LNCAP (cell line): ENCODE data around the gene SFR1.

ENCODE experiments used
- CTCF ChIP-seq: fragments of 450-650 bp; IDR thresholded peaks from 2 replicates; pipeline ENCODE4 v1.5.1; 2017; ENCODE audit warnings: mild to moderate bottlenecking

The SFR1 gene

DNA sequence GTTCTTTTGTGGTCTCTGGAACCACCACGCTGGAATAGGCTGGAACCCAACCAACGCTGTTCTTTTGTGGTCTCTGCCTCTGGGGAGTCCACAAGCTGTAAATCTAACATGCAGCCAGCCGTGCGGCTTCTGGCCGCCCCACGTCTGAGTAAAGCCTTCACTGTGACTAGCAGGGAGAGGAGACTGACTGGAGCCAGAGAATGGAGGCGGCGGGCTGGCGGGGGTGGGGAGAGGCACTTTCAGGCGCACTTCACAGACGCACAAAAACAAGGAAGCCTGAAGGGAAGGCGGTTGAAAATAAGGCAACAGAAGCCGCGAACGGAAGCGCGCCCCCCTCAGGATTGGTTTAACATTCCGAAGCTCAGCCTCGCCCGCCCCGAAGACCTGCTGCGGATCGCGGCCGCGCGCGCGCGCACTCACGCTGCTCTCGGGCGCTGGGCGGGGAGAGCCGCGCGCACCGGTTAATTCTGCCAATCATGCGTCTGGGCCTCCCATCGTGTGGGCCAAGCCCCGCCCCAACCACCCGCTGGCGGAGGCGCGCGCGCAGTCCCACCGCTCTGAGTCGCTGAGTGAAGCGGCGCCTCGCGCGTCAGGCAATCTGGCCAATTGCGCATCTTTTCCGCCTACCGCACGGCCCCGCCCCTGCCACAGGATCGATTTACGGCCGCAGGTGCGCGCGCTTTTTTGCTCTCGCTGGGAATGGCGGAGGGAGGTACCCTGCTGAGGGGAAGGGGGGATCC lies at the start of gene SFR1:
SFR1 (plus strand) TSS at position 687 of the 740 bp plus-strand sequence; CDS start at position 700, 13 bp downstream.
- peak; percentile 70 for TF ChIP-seq CTCF

DNA sequence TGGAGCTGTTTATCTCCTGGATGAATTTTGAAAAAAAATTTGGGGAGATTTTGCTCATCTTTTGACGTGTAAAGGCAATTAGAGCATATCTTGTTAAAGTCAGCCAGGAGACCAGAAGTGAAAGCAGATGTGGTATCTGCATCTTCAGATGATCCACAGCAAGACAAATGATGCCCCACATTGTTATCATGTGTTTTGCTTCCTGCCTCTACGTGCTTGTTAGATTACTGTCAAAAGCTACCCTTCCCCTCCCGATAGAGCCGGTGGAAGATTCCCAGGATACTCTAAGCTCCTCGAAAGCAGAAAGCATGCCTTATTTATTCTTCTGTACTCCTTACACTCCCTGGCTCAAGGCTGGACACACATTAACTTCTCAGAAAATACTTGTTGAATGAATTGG lies 49.2 kb upstream of the SFR1 start:
- no peak for TF ChIP-seq CTCF

DNA sequence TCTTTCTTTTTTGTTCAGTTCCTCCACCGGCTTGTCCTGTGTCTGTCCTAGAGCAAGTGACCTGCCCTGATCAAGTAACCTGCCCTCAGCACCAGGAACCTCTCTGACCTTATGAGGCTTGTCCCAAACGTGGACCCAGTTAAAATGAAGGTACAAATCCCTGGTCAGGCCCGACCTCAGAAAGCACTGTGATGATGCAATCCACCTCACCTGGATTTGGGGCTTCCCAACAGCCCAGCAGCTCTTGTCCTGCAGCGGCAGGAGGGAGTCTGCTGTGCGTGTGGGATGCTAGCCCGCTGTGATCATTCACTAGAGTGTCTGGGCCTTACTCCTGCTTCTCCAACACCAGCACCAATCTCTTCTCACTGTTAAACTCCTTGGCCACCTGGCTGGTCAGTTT lies 47.5 kb upstream of the SFR1 start:
- no peak for TF ChIP-seq CTCF

- TF ChIP-seq CTCF, result no peak
Measured at GRCh38 chr10:104076743-104077160, 45.2 kb upstream of the SFR1 start.

DNA sequence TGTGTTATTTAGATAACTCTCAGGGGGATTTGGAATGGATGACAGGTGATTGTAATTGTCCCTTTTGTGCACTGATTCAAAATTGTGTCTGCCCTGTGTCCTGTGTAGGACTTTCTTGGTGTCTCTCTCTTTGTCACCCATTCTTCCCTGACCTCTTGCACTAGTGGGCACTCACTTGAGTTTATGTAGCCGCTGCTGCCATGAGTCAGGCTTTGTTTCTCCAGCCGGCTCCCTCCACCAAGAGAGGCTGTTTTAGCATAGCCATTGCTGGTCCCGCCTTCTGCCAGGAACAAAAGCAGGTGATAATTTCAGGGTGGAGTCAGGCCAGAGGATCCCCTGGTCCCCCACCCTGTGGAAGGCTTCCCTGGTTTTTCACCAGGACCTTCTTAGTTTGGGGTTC lies 44.7 kb upstream of the SFR1 start:
- no peak for TF ChIP-seq CTCF

GRCh38 chr10:104077663-104078151 lies 44.3 kb upstream of the SFR1 start:
- no peak for TF ChIP-seq CTCF

- TF ChIP-seq CTCF, result peak; percentile 57; the same call in 1 of the 2 replicates
Measured at GRCh38 chr10:104080762-104081161, 41.2 kb upstream of the SFR1 start.

DNA sequence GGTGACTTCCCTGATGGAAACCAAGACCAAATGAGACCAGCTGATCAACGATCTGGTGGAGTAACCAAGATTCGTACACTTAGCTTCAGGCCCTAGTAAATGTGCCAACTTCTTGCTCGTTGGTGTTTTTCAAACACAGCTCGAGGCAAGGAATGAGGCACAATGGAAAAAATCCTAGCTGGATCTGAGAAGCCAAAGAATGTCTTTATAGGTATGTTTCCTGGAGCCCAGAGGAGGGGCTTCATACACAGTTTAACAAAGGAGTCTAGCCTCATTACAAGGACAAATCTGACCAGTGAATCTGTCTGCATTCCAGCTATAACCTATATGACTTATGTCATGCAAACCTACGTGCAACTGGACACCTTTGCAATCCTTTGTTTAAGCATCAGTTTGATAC lies 40.0 kb upstream of the SFR1 start:
- no peak for TF ChIP-seq CTCF
